ENCODE data around the gene KRTAP10-2.

GRCh38 chr21:44552136-44552535 lies 831 bp upstream of the KRTAP10-2 start:
- TF ChIP-seq POLR2A (IDR thresholded peaks at IDR 0.05; ENCODE audit: low read depth, low read length) = no peak
- no peak for TF ChIP-seq CTCF (conservative IDR thresholded peaks at IDR 0.05; ENCODE audit: low read depth, low read length)
- TF ChIP-seq RAD21 (IDR thresholded peaks at IDR 0.05; ENCODE audit: low read length) = no peak
- TF ChIP-seq, protein P1, sequence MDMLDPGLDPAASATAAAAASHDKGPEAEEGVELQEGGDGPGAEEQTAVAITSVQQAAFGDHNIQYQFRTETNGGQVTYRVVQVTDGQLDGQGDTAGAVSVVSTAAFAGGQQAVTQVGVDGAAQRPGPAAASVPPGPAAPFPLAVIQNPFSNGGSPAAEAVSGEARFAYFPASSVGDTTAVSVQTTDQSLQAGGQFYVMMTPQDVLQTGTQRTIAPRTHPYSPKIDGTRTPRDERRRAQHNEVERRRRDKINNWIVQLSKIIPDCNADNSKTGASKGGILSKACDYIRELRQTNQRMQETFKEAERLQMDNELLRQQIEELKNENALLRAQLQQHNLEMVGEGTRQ (IDR thresholded peaks at IDR 0.05; ENCODE audit: low read depth, low read length) = no peak
- no peak for TF ChIP-seq MAFK (IDR thresholded peaks at IDR 0.05; ENCODE audit: low read depth, low read length)
- no peak for TF ChIP-seq CEBPB (IDR thresholded peaks at IDR 0.05; ENCODE audit: low read depth, low read length)
- TF ChIP-seq NFE2L2 (IDR thresholded peaks at IDR 0.05; ENCODE audit: low read depth, low read length) = no peak
- no peak for TF ChIP-seq MAZ (IDR thresholded peaks at IDR 0.05; ENCODE audit: borderline replicate concordance, low read depth, low read length)
- TF ChIP-seq FOS (IDR thresholded peaks at IDR 0.05; ENCODE audit: low read depth, low read length) = no peak
- TF ChIP-seq, protein P2, sequence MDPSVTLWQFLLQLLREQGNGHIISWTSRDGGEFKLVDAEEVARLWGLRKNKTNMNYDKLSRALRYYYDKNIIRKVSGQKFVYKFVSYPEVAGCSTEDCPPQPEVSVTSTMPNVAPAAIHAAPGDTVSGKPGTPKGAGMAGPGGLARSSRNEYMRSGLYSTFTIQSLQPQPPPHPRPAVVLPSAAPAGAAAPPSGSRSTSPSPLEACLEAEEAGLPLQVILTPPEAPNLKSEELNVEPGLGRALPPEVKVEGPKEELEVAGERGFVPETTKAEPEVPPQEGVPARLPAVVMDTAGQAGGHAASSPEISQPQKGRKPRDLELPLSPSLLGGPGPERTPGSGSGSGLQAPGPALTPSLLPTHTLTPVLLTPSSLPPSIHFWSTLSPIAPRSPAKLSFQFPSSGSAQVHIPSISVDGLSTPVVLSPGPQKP (IDR thresholded peaks at IDR 0.05; ENCODE audit: borderline replicate concordance, low read depth, low read length) = no peak
- no peak for TF ChIP-seq BHLHE40 (IDR thresholded peaks at IDR 0.05; ENCODE audit: low read depth, low read length)

All from IMR-90 (cell line).